ENCODE results near the gene DYNLT2B.
"Not testable (repeated sequence)": the region's sequence is repeated elsewhere in the genome, so short reads cannot be mapped to it uniquely, and the experiment has no call there.

Gene DYNLT2B

GRCh38 chr3:196354132-196354531, 36.1 kb upstream of the DYNLT2B start:
- H3K4me3 ChIP-seq (ENCODE audit: low read depth, low read length), result no peak overlapping the region
- TF ChIP-seq, protein P1, sequence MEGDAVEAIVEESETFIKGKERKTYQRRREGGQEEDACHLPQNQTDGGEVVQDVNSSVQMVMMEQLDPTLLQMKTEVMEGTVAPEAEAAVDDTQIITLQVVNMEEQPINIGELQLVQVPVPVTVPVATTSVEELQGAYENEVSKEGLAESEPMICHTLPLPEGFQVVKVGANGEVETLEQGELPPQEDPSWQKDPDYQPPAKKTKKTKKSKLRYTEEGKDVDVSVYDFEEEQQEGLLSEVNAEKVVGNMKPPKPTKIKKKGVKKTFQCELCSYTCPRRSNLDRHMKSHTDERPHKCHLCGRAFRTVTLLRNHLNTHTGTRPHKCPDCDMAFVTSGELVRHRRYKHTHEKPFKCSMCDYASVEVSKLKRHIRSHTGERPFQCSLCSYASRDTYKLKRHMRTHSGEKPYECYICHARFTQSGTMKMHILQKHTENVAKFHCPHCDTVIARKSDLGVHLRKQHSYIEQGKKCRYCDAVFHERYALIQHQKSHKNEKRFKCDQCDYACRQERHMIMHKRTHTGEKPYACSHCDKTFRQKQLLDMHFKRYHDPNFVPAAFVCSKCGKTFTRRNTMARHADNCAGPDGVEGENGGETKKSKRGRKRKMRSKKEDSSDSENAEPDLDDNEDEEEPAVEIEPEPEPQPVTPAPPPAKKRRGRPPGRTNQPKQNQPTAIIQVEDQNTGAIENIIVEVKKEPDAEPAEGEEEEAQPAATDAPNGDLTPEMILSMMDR (IDR thresholded peaks at IDR 0.05; ENCODE audit: insufficient read depth, low read depth, low read length, missing control alignments), result no peak
- no peak for DNase-seq (ENCODE audit: low read depth)

GRCh38 chr3:196351541-196351940, 33.5 kb upstream of the DYNLT2B start:
- TF ChIP-seq, protein P1 (IDR thresholded peaks at IDR 0.05; ENCODE audit: insufficient read depth, low read depth, low read length, missing control alignments), result no peak
- no peak overlapping the region for H3K4me3 ChIP-seq (ENCODE audit: low read depth, low read length)
- no peak for DNase-seq (ENCODE audit: low read depth)

DNA sequence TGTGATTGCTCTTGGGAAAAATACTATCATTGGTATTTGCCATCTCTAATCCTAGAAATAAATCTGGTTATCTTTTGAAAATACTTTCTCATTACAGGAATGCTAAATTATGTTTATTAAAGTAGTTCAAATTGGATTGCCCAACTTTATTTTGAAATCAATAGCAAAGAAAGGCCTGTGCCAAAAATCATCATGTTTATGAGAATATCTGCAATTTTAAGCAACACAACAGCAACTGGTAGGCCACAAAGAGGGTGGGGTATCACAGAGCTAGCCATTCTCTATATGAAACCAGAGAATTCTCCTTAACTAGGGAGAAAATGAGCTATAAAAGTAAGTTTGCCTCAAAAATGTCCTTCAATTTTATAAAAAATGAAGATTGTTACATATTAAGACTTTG, 32.0 kb upstream of the DYNLT2B start:
- TF ChIP-seq, protein P1 (IDR thresholded peaks at IDR 0.05; ENCODE audit: insufficient read depth, low read depth, low read length, missing control alignments), result no peak
- no peak overlapping the region for H3K4me3 ChIP-seq (ENCODE audit: low read depth, low read length)
- no peak for DNase-seq (ENCODE audit: low read depth)

DNA sequence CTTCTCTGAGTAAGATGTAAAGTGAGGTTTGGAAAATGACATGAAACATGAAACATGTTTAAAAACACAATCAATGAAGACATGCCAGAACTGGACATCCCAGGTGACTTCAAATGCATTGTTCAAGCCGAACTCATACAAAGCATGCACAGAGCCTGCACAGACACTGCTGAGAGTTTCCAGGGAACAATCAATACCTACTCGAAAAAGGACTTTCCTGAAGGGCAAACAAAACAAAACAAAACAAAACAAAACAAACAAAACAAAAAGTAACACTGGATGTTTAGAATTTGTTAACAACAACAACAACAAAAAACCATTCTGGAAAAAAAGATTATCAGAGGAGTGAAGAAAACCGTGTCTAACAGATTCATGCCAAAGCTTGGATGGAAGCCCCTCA, 30.7 kb upstream of the DYNLT2B start:
- TF ChIP-seq, protein P1 (IDR thresholded peaks at IDR 0.05; ENCODE audit: insufficient read depth, low read depth, low read length, missing control alignments), result no peak
- no peak overlapping the region for H3K4me3 ChIP-seq (ENCODE audit: low read depth, low read length)
- no peak for DNase-seq (ENCODE audit: low read depth)

DNA sequence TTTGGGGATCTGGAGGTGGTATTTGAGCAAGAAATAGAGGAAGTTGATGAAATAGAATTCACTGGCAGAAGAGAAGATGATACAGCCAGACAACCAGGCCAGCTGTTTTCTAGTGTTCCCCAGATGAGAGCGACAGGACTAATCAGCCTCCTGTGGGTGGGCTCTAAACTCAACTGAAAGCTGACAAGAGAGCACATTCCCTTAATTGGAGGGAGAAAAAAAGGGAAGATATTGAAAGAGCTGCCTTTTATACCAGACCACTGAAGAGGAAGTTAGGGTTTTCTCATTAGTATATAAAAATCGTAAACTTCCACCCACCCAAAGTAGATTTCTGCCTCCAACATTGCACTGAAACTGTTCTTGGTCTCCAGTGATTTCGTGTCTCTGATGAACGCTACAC, 26.6 kb upstream of the DYNLT2B start:
- TF ChIP-seq, protein P1 (IDR thresholded peaks at IDR 0.05; ENCODE audit: insufficient read depth, low read depth, low read length, missing control alignments), result no peak
- H3K4me3 ChIP-seq (ENCODE audit: low read depth, low read length), result no peak overlapping the region
- DNase-seq (ENCODE audit: low read depth), result no peak

DNA sequence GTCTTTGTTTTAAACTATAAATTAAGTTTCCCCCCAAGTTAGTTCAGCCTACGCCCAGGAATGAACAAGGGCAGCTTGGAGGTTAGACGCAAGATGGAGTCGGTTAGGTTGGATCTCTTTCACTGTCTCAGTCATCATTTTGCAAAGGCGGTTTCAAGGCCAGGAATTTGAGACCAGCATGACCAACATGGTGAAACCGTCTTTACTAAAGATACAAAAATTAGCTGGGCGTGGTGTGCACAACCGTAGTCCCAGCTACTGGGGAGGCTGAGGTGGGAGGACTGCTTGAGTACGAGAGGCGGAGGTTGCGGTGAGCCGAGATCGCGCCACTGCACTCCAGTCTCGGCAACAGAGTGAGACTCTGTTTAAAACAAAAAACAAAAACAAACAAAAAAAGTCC, 25.9 kb upstream of the DYNLT2B start:
- H3K4me3 ChIP-seq (ENCODE audit: low read depth, low read length); DNase-seq (ENCODE audit: low read depth): not testable (repeated sequence)

GRCh38 chr3:196341137-196341536, 23.1 kb upstream of the DYNLT2B start:
- TF ChIP-seq, protein P1 (IDR thresholded peaks at IDR 0.05; ENCODE audit: insufficient read depth, low read depth, low read length, missing control alignments), result no peak
- no peak overlapping the region for H3K4me3 ChIP-seq (ENCODE audit: low read depth, low read length)
- no peak for DNase-seq (ENCODE audit: low read depth)
